NB4 (cell line): ENCODE results near the gene EPB41L2.

Source experiments
- CTCF ChIP-seq: IDR thresholded peaks from one replicate; pipeline ENCODE4 v1.5.1; 2012; ENCODE audit warnings: low read depth, low read length
- MAX ChIP-seq: IDR thresholded peaks from 2 replicates; pipeline ENCODE4 v1.6.1; 2011; ENCODE audit warnings: low read depth, low read length
- POLR2A ChIP-seq: IDR thresholded peaks from 2 replicates; pipeline ENCODE4 v1.6.1; 2011; ENCODE audit warnings: mild to moderate bottlenecking; ENCODE audit not compliant: insufficient read length; ENCODE audit errors: extremely low read depth

GRCh38 chr6:131037194-131037897 lies 25.7 kb downstream of the EPB41L2 start:
- no peak for TF ChIP-seq CTCF
- no peak for TF ChIP-seq POLR2A
- no peak for TF ChIP-seq MAX
